IPS DF 6.9 (cell line): ENCODE measurements around the gene FOXP1.

Source experiments
- DNase-seq: peaks from one replicate; pipeline ENCODE4 v3.0.0-alpha.2; 2013; ENCODE audit warnings: low read depth, low spot score
- H3K27ac ChIP-seq: one replicate; pipeline ENCODE4 v1.5.1; 2013; ENCODE audit warnings: low read length, control low read depth
- H3K27me3 ChIP-seq: 2 replicates; pipeline ENCODE4 v1.6.1; 2013; ENCODE audit warnings: mild to moderate bottlenecking, low read length; ENCODE audit not compliant: control insufficient read depth, insufficient read depth
- H3K36me3 ChIP-seq: 2 replicates; pipeline ENCODE4 v1.6.1; 2013; ENCODE audit warnings: low read length; ENCODE audit not compliant: control insufficient read depth, insufficient read depth
- H3K4me1 ChIP-seq: 2 replicates; pipeline ENCODE4 v1.6.1; 2013; ENCODE audit warnings: low read length; ENCODE audit not compliant: control insufficient read depth, insufficient read depth
- H3K4me3 ChIP-seq: 2 replicates; pipeline ENCODE4 v1.5.1; 2013; ENCODE audit warnings: mild to moderate bottlenecking, low read length
- H3K9me3 ChIP-seq: 2 replicates; pipeline ENCODE4 v1.6.1; 2013; ENCODE audit warnings: low read length, inconsistent platforms; ENCODE audit not compliant: control insufficient read depth, insufficient read depth
- WGBS: extraction: QIAGEN DNeasy Blood & Tissue Kit; methylation state at CpG from one replicate; pipeline ENCODE4 v1.1.7; 2013; ENCODE audit warnings: mixed read lengths, missing lambda C conversion rate; ENCODE audit not compliant: insufficient read length, insufficient coverage; 5-methylcytosine and 5-hydroxymethylcytosine counted together

Gene FOXP1

GRCh38 chr3:71511037-71511436 lies 72.5 kb downstream of the FOXP1 start:
- 0 out of 2 replicates have a peak, but pooled peaks cover 2% of the 10 kb centered on the region for H3K4me1 ChIP-seq
- H3K9me3 ChIP-seq, result no peaks in the 10 kb centered on the region
- H3K4me3 ChIP-seq, result no peak overlapping the region
- H3K27ac ChIP-seq, result no peak overlapping the region
- H3K36me3 ChIP-seq, result no peaks in the 10 kb centered on the region
- DNase-seq, result no peak
- H3K27me3 ChIP-seq, result no peaks in the 10 kb centered on the region
- WGBS, result no CpG with 5 or more reads among the region's 3 CpGs

DNA sequence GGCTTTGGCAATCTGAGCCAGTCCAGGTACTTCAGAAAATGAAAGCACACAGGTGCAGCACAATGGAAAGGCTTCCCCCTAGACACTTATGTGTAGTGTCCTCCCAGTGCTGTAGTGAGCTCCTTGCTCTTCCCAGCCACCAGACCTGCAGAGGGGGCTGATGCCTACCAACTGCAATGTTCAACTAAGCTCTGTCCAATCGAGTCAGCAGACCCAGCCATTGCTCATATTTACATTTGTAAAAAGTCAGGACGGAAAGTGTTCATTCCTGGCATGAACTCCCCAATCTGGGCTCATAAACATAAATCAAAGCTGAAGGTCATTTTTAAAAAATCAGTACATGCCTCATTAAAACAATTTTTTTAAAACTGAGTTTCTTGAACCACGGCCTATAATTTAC lies 73.0 kb downstream of the FOXP1 start:
- WGBS, result no CpG with 5 or more reads among the region's 3 CpGs
- no peaks in the 10 kb centered on the region for H3K36me3 ChIP-seq
- H3K4me1 ChIP-seq, result 0 out of 2 replicates have a peak, but pooled peaks cover 2% of the 10 kb centered on the region
- H3K27me3 ChIP-seq, result no peaks in the 10 kb centered on the region
- no peak for DNase-seq
- H3K4me3 ChIP-seq, result no peak overlapping the region
- no peaks in the 10 kb centered on the region for H3K9me3 ChIP-seq
- H3K27ac ChIP-seq, result no peak overlapping the region

DNA sequence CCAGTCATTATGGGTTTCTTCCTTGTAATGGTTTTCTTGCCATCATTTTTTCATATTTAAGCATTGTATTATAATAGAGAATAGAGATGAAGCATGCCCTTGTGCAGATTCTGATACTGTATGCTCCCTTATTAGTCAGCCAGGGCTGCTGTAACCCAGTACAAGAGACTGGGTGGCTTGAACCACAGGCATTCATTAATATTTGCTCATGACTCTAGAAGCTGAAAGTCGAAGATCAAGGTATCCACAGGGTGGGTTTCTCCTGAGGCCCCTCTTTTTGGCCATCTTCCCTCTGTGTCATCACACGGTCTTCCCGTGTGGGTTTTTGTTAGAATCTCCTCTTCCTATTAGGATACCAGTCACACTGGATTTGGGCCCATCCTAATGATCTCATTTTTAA lies 74.5 kb downstream of the FOXP1 start:
- Histone ChIP-seq H3K4me3 (no peak overlapping the region), H3K9me3 (no peaks in the 10 kb centered on the region), H3K27ac (no peak overlapping the region), H3K4me1 (0 out of 2 replicates have a peak, but pooled peaks cover 2% of the 10 kb centered on the region), H3K36me3 (no peaks in the 10 kb centered on the region), H3K27me3 (no peaks in the 10 kb centered on the region)
- no peak for DNase-seq
- WGBS, result no CpG with 5 or more reads among the region's 3 CpGs

DNA sequence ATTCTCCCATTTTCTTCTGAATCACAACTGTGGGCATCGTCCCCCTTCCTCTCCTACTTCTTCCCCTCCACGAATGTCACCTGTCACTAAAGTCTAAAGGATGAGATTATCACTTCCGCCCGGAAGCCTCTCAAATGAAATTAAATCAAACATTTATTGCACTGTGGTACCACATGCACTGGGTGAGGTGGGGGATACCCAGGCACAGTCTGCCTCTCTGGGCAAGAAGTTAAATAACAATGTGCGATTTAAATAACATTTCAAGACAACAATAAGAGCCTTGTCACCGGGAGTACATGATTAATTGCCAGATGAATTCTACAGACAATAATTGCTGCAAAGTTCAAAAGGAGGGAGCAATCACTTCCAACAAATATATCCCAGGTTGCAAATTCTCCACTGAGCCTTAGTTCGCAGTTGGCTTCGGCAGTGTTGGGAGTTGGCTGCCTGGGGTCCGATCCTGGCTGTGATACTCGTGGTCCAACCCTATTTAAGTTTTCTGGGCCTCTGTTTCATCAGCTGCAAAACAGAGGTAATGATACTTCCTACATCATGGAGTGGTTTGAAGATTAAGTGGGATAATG lies 77.7 kb downstream of the FOXP1 start:
- no peak for DNase-seq
- Histone ChIP-seq H3K27ac (no peak overlapping the region), H3K36me3 (no peaks in the 10 kb centered on the region), H3K4me3 (no peak overlapping the region), H3K27me3 (no peaks in the 10 kb centered on the region), H3K4me1 (0 out of 2 replicates have a peak, but pooled peaks cover 2% of the 10 kb centered on the region), H3K9me3 (no peaks in the 10 kb centered on the region)
- no CpG with 5 or more reads among the region's 10 CpGs for WGBS

DNA sequence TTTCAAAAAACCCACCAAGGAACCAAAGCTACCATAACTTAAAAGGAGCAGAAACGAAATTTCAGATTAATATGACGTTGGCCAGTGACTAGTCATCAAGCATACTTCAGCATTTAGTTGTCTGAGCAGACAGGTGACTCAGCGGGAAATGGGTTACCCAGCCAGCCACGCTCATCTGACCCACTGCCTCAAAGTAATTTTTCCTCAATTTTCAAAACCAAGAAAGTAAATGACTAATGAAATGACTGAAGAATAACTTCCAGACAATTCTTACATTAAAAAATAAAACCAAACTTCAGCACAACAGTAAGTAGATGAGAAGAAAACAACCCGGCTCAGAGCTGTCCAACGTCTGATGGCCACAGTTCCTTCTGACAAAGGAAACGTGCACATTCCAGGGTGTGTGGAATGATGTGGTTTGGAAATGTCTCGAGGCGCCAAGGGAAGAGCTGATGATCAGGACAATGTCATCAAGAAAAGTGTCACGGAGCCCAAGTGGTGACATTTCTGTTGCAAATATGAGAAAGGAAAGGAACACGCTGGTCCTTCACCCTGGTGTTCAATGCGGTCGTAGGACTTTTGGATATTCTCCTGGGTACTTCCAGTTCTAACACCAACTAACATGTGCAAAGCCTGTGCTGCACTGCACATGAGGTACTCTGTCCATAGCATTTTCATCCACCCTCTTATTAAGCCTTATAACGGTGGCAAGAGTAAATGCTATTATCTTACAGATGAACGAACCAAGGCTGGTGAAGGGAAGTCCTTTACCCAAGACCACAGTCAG lies 79.1 kb downstream of the FOXP1 start:
- no peak for DNase-seq
- Histone ChIP-seq H3K4me3 (no peak overlapping the region), H3K36me3 (no peaks in the 10 kb centered on the region), H3K27ac (no peak overlapping the region), H3K9me3 (no peaks in the 10 kb centered on the region), H3K4me1 (0 out of 2 replicates have a peak, but pooled peaks cover 2% of the 10 kb centered on the region), H3K27me3 (no peaks in the 10 kb centered on the region)
- WGBS, result no CpG with 5 or more reads among the region's 15 CpGs

DNA sequence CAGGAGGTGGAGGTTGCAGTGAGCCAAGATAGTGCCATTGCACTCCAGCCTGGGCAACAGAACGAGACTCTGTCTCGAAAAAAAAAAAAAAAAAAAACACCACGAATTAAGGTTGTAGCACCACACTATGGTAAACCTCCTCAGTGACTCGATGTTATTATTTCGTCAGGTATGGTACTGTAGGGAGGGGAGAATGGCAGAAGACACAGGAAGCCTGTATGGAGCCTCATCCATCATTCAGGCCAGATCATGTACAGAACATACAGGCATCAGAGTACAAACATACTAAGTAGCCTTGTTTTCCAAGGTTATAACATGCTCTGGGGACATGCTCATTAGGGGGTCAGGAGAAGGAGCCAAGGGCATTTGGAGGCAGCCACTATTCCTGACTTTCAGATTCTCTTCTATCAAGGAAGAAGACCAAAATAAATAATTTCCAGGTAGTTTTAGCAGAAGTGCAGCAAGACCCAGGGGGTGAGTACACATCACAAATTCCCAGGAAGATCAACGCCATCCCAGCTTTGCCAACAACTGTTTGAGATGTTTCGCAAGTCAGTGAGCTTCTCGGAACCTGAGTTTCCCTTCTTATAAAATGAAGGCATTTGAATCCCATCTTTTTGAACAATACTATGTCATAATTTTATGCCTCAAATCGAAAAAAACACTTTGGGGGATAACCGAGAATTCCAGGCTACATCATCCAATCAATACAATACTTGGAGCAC lies 79.8 kb downstream of the FOXP1 start:
- WGBS, result no CpG with 5 or more reads among the region's 10 CpGs
- Histone ChIP-seq H3K4me1 (peaks cover 5% of the 10 kb centered on the region; the same call in 1 of the 2 replicates), H3K27me3 (no peaks in the 10 kb centered on the region), H3K36me3 (no peaks in the 10 kb centered on the region), H3K4me3 (no peak overlapping the region), H3K9me3 (no peaks in the 10 kb centered on the region), H3K27ac (no peak overlapping the region)
- no peak for DNase-seq

DNA sequence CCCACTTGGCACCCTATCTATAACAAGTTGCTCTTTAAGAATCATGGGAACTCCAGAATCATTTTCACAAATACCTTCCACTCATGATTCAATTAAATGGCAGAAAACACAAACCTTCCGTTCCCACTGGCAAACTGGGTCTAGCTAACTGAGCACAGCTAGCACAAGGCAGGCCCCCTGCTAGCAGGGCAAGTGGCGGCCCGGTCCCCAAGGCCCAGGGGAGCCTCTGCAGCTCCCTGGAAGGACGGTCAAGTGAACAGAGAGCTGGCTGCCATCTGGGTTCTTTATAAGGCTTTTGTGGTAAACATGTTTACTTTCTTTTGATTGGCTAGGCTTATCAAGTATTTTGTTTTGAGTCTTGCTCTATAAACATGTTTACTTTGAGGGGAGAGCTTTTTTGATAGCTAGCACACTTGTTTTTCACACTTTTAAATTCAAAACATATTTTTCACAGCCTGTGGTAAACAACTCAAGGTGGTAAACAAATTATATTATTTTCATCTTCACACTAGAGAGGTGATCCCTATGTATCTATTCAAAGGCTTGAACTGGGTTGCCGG lies 81.4 kb downstream of the FOXP1 start:
- Histone ChIP-seq H3K27me3 (no peaks in the 10 kb centered on the region), H3K36me3 (no peaks in the 10 kb centered on the region), H3K9me3 (no peaks in the 10 kb centered on the region), H3K4me1 (peaks cover 6% of the 10 kb centered on the region; the same call in 1 of the 2 replicates), H3K27ac (no peak overlapping the region), H3K4me3 (no peak overlapping the region)
- DNase-seq, result no peak
- WGBS, result no CpG with 5 or more reads among the region's 5 CpGs

DNA sequence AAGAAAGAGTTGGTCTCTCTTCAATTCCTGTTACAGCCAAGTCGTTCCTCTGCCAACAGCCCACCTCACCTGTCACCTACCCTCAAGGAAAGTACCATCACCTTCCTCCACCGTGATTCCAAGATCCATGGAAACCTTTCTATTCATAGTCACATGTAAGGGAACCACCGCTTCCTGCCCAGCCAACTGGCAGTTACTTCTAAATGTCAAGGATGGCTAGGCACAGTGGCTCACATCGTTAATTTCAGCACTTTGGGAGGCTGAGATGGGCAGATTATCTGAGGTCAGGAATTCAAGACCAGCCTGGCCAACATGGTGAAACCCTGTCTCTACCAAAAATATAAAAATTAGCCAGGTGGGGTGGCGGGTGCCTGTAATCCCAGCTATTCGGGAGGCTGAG lies 82.8 kb downstream of the FOXP1 start:
- whole genome bisulfite sequencing, result no CpG with 5 or more reads among the region's 6 CpGs
- H3K27me3 ChIP-seq, result no peaks in the 10 kb centered on the region
- no peak overlapping the region for H3K27ac ChIP-seq
- H3K4me3 ChIP-seq, result no peak overlapping the region
- H3K9me3 ChIP-seq, result no peaks in the 10 kb centered on the region
- no peaks in the 10 kb centered on the region for H3K36me3 ChIP-seq
- H3K4me1 ChIP-seq, result peaks cover 9% of the 10 kb centered on the region; the same call in 1 of the 2 replicates
- no peak for DNase-seq

DNA sequence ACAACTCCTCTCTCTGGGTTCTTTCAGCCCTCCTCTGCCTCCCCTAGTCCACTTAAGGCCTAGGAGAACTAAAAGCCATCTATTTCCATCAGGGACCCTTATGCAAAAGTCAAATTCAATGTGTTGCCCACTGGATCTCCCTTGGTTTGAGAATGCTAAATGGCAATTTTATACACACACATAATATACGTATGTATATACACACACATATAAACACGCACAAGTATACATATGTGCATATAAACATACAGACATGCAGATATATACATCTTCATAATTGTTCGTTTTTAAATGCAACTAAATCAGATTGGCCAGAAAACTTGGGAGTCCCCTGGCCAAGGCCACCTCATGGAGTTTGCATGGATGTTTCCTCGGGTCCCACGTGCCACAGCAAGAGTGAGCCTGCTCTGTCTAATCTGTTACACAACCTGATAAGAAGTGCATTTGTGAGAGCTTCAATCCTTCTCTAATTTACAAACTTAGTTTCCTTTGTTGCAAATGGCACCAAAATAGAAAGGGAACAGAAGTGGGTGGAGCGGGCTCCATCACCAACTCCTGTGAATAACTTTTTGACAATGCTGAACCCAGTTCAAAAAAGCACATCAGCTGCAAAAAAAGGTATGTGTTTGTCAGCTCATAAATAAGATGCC lies 84.2 kb downstream of the FOXP1 start:
- no peaks in the 10 kb centered on the region for H3K9me3 ChIP-seq
- no peak overlapping the region for H3K27ac ChIP-seq
- H3K27me3 ChIP-seq, result no peaks in the 10 kb centered on the region
- DNase-seq, result no peak
- no CpG with 5 or more reads among the region's 6 CpGs for WGBS
- H3K4me1 ChIP-seq, result peaks cover 9% of the 10 kb centered on the region; the same call in 1 of the 2 replicates
- no peaks in the 10 kb centered on the region for H3K36me3 ChIP-seq
- H3K4me3 ChIP-seq, result no peak overlapping the region

DNA sequence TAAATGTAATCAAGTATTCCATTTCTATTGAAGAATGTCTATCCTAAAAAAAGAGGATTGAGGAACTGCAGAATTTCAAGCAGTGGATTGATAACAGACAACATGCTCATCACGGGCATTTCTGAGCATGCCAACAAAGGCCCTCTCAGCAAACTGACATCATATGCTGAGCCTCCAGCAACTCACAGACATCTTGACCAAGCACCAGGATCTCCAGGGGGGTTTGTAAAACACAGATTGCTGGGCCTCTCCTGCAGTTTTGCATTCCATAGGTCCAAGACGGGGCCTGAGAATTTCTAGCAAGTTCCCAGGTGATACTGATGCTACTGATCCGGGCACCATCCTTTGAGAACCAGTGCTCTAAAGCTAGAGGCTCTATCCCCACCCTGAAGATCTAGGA lies 85.0 kb downstream of the FOXP1 start:
- DNase-seq, result no peak
- Histone ChIP-seq H3K36me3 (no peaks in the 10 kb centered on the region), H3K9me3 (no peaks in the 10 kb centered on the region), H3K4me3 (no peak overlapping the region), H3K27ac (peak overlapping the region; percentile 61), H3K4me1 (peaks cover 9% of the 10 kb centered on the region; the same call in 1 of the 2 replicates), H3K27me3 (no peaks in the 10 kb centered on the region)
- no CpG with 5 or more reads among the region's 3 CpGs for WGBS
